GM23338 (cell line): ENCODE results near the gene ZBTB40. TPM values are rescaled to one million over a fixed set of nuclear protein-coding genes. Genes with fewer than 3 reads are reported as not detected.

ENCODE experiments used
- ATAC-seq: fragments of 200-7000 bp; cut with Tn5 transposase; 3 replicates; pipeline ENCODE4 v1.9.1; 2020
- DNase-seq: peaks from one replicate; pipeline ENCODE4 v3.0.0-alpha.2; 2015; ENCODE audit warnings: low spot score
- H2AFZ ChIP-seq: fragments of 200-600 bp; sonication (generic); 2 replicates; pipeline ENCODE4 v1.8.0; 2016; ENCODE audit warnings: antibody characterized with exemption, mild to moderate bottlenecking, moderate library complexity
- H3F3A ChIP-seq: fragments of 200-600 bp; sonication (generic); replicated peaks from 2 replicates; pipeline ENCODE4 v1.8.0; 2017; ENCODE audit warnings: antibody characterized with exemption, mixed run types, low read depth
- H3K27ac ChIP-seq: fragments of 200-600 bp; sonication (generic); 2 replicates; pipeline ENCODE4 v1.6.1; 2016; ENCODE audit warnings: low read depth
- H3K27me3 ChIP-seq: fragments of 200-600 bp; sonication (generic); 2 replicates; pipeline ENCODE4 v1.8.0; 2016; ENCODE audit warnings: mild to moderate bottlenecking, mixed run types, moderate library complexity; ENCODE audit not compliant: insufficient read depth
- H3K36me3 ChIP-seq: fragments of 200-600 bp; sonication (generic); 2 replicates; pipeline ENCODE4 v1.8.0; 2016; ENCODE audit warnings: mild to moderate bottlenecking; ENCODE audit not compliant: insufficient read depth
- H3K4me1 ChIP-seq: fragments of 200-600 bp; sonication (generic); 2 replicates; pipeline ENCODE4 v1.8.0; 2016; ENCODE audit warnings: mild to moderate bottlenecking, moderate library complexity; ENCODE audit not compliant: insufficient read depth
- H3K4me2 ChIP-seq: fragments of 200-600 bp; sonication (generic); 2 replicates; pipeline ENCODE4 v1.7.1; 2017; ENCODE audit warnings: mixed run types
- H3K4me3 ChIP-seq: fragments of 200-600 bp; sonication (generic); 2 replicates; pipeline ENCODE4 v1.6.1; 2016; ENCODE audit warnings: mixed run types
- H3K79me2 ChIP-seq: fragments of 200-600 bp; sonication (generic); replicated peaks from 2 replicates; pipeline ENCODE4 v1.8.0; 2017; ENCODE audit warnings: mild to moderate bottlenecking; ENCODE audit not compliant: insufficient read depth
- H3K9me2 ChIP-seq: fragments of 200-600 bp; sonication (generic); 2 replicates; pipeline ENCODE4 v1.8.0; 2017; ENCODE audit not compliant: insufficient read depth
- H4K20me1 ChIP-seq: fragments of 200-600 bp; sonication (generic); replicated peaks from 2 replicates; pipeline ENCODE4 v1.8.0; 2017; ENCODE audit warnings: mild to moderate bottlenecking; ENCODE audit not compliant: insufficient read depth
- H3K27ac Mint-ChIP-seq: 2 replicates; pipeline ENCODE4 v1.8.0; 2020; ENCODE audit warnings: inconsistent platforms, mild to moderate bottlenecking, moderate library complexity, mixed read lengths
- H3K27me3 Mint-ChIP-seq: 3 replicates; pipeline ENCODE4 v1.8.0; 2022; ENCODE audit warnings: low read depth, mild to moderate bottlenecking, moderate library complexity, mixed read lengths, inconsistent platforms; ENCODE audit not compliant: insufficient read depth, poor library complexity
- H3K36me3 Mint-ChIP-seq: 3 replicates; pipeline ENCODE4 v1.8.0; 2021; ENCODE audit warnings: low read depth, mild to moderate bottlenecking, inconsistent platforms, moderate library complexity, mixed read lengths
- H3K4me1 Mint-ChIP-seq: 3 replicates; pipeline ENCODE4 v1.8.0; 2020; ENCODE audit warnings: mild to moderate bottlenecking, inconsistent platforms, mixed read lengths
- H3K4me3 Mint-ChIP-seq: 3 replicates; pipeline ENCODE4 v1.8.0; 2021; ENCODE audit warnings: moderate library complexity, mild to moderate bottlenecking, inconsistent platforms, mixed read lengths
- H3K9me3 Mint-ChIP-seq: 3 replicates; pipeline ENCODE4 v1.8.0; 2020; ENCODE audit warnings: moderate library complexity, mild to moderate bottlenecking, inconsistent platforms, mixed read lengths
- CREB1 ChIP-seq: fragments of 250-450 bp; sonication (Bioruptor Pico); IDR thresholded peaks from 2 replicates; pipeline ENCODE4 v1.5.0; 2020; ENCODE audit warnings: low read depth, mild to moderate bottlenecking, moderate library complexity
- CTCF ChIP-seq, 2 experiments: fragments of 200-600 bp in 1 of 2; sonication (generic) in 1 of 2; conservative IDR thresholded peaks; 2 replicates each; pipeline versions ENCODE4 v1.5.1 to v1.6.1; 2016 to 2017; ENCODE audit warnings: antibody characterized with exemption in 2 of 2, low read depth in 2 of 2, mild to moderate bottlenecking in 2 of 2, moderate library complexity in 1 of 2
- ETS1 ChIP-seq: IDR thresholded peaks from 2 replicates; pipeline ENCODE4 v1.6.1; 2016; ENCODE audit warnings: antibody characterized with exemption
- EZH2 ChIP-seq: fragments of 200-600 bp; sonication (generic); IDR thresholded peaks from one replicate; pipeline ENCODE4 v1.8.0; 2017; ENCODE audit warnings: antibody characterized with exemption, mild to moderate bottlenecking, low read depth; ENCODE audit not compliant: unreplicated experiment
- EZH2phosphoT487 ChIP-seq: fragments of 200-600 bp; sonication (generic); IDR thresholded peaks from one replicate; pipeline ENCODE4 v1.8.1; 2018; ENCODE audit warnings: antibody characterized with exemption; ENCODE audit not compliant: unreplicated experiment
- JUNB ChIP-seq: IDR thresholded peaks from one replicate; pipeline ENCODE4 v1.6.1; 2016; ENCODE audit warnings: antibody characterized with exemption; ENCODE audit not compliant: unreplicated experiment
- NANOG ChIP-seq: IDR thresholded peaks from 2 replicates; pipeline ENCODE4 v1.6.1; 2016; ENCODE audit warnings: antibody characterized with exemption, borderline replicate concordance
- POLR2AphosphoS5 ChIP-seq: IDR thresholded peaks from 2 replicates; pipeline ENCODE4 v1.6.1; 2016; ENCODE audit warnings: antibody characterized with exemption, low read depth
- REST ChIP-seq: IDR thresholded peaks from one replicate; pipeline ENCODE4 v1.6.1; 2018; ENCODE audit warnings: antibody characterized with exemption; ENCODE audit not compliant: unreplicated experiment
- STAT1 ChIP-seq: IDR thresholded peaks from one replicate; pipeline ENCODE4 v1.6.1; 2016; ENCODE audit warnings: antibody characterized with exemption; ENCODE audit not compliant: unreplicated experiment
- ZNF114 ChIP-seq: fragments of 250-450 bp; sonication (Bioruptor Pico); IDR thresholded peaks from 2 replicates; pipeline ENCODE4 v1.5.0; 2020; ENCODE audit warnings: mild to moderate bottlenecking, moderate library complexity
- ZNF331 ChIP-seq: fragments of 250-450 bp; sonication (Bioruptor Pico); IDR thresholded peaks from 2 replicates; pipeline ENCODE4 v1.5.0; 2020; ENCODE audit warnings: low read depth, mild to moderate bottlenecking, moderate library complexity
- ZNF462 ChIP-seq: fragments of 250-450 bp; sonication (Bioruptor Pico); IDR thresholded peaks from 2 replicates; pipeline ENCODE4 v1.5.0; 2020; ENCODE audit warnings: mild to moderate bottlenecking, moderate library complexity
- polyA plus RNA-seq: library from polyadenylated mRNA; unstranded; fragments of >200 nt; fragmentation: Nextera tagmentation; extraction: Ambion mirVana; gene quantifications from 2 replicates; pipeline ENCODE4 v1.2.1, GENCODE V29; 2016
- total RNA-seq: library from RNA; depleted of rRNA; stranded (reverse); fragments of >200 nt; shearing (Covaris generic); gene quantifications from 2 replicates; pipeline ENCODE4 v1.2.3, GENCODE V29; 2014

Gene ZBTB40
- total and polyA plus RNA-seq, 2 experiments from 2014 or later: 3.1 to 22.7 TPM

GRCh38 chr1:22526098-22526497 is 74.4 kb downstream of the ZBTB40 start:
- Histone ChIP-seq H3F3A (no peaks in the 10 kb centered on the region), H3K27me3 (no peaks in the 10 kb centered on the region), H3K36me3 (peaks cover 11% of the 10 kb centered on the region; the same call in 1 of the 2 replicates), H3K4me1 (no peaks in the 10 kb centered on the region), H3K4me2 (no peak overlapping the region), H3K9me2 (no peaks in the 10 kb centered on the region), H2AFZ (no peak overlapping the region), H3K79me2 (no peaks in the 10 kb centered on the region), H4K20me1 (no peaks in the 10 kb centered on the region), H3K27ac (no peak overlapping the region), H3K4me3 (no peak overlapping the region)
- Mint-ChIP-seq H3K9me3 (no peaks in the 10 kb centered on the region), H3K27me3 (peaks cover 7% of the 10 kb centered on the region), H3K36me3 (peaks cover 6% of the 10 kb centered on the region; the same call in 1 of the 3 replicates), H3K4me1 (no peaks in the 10 kb centered on the region; the same call in 2 of the 3 replicates), H3K27ac (no peak overlapping the region), H3K4me3 (no peak overlapping the region)
- DNase-seq (no peak), ATAC-seq (no peak)
- TF ChIP-seq CREB1 (no peak), REST (no peak), POLR2AphosphoS5 (no peak), ZNF331 (CRISPR knock-in tag) (no peak), ZNF114 (CRISPR knock-in tag) (no peak), ZNF462 (no peak), JUNB (no peak), CTCF (conservative IDR thresholded peaks at IDR 0.05; ENCODE audit: low read depth in 2 of 2) (no peak), ETS1 (no peak), NANOG (no peak), STAT1 (no peak), EZH2 (no peak), EZH2phosphoT487 (no peak)
